PC-9 (cell line): ENCODE measurements around the gene TNFAIP3. TPM values are rescaled to one million over a fixed set of nuclear protein-coding genes. Genes with fewer than 3 reads are reported as not detected.

Experiments used
- BruUV-seq: library from RNA; stranded (reverse); fragments of 400-500 nt; replicated peaks from 2 replicates; lab custom pipeline; 2021; lab: Mats Ljungman, UMichigan
- CTCF ChIA-PET: fragments of 300-600 bp; sonication (Branson Sonifier 250); formaldehyde crosslinking; loops from one replicate; lab custom pipeline; 2022; ENCODE audit warnings: antibody characterized with exemption; lab: Charles Lee
- POLR2A ChIA-PET: fragments of 300-600 bp; sonication (Branson Sonifier 250); formaldehyde crosslinking; loops from one replicate; lab custom pipeline; 2022; ENCODE audit warnings: antibody characterized with exemption; ENCODE audit not compliant: unreplicated experiment; lab: Charles Lee
- DNase-seq, 2 experiments: peaks; one replicate each; pipeline versions ENCODE4 v3.0.0 to v3.0.0-alpha.2; 2015 to 2022; ENCODE audit warnings: mixed read lengths in 1 of 2
- H2AFZ ChIP-seq: fragments of 200-600 bp; sonication (generic); 2 replicates; pipeline ENCODE4 v1.8.1; 2017; ENCODE audit warnings: antibody characterized with exemption
- H3F3A ChIP-seq: fragments of 200-600 bp; sonication (generic); 2 replicates; pipeline ENCODE4 v1.8.1; 2017; ENCODE audit warnings: antibody characterized with exemption, mild to moderate bottlenecking, low read depth; ENCODE audit not compliant: insufficient read depth
- H3K27ac ChIP-seq: fragments of 200-600 bp; sonication (generic); 2 replicates; pipeline ENCODE4 v1.6.1; 2016; ENCODE audit warnings: mixed run types
- H3K27me3 ChIP-seq: fragments of 200-600 bp; sonication (generic); 2 replicates; pipeline ENCODE4 v1.6.1; 2016; ENCODE audit warnings: low read depth, mixed run types; ENCODE audit not compliant: insufficient read depth
- H3K36me3 ChIP-seq: fragments of 200-600 bp; sonication (generic); 2 replicates; pipeline ENCODE4 v1.6.1; 2016; ENCODE audit warnings: low read depth, mixed run types
- H3K4me1 ChIP-seq: fragments of 200-600 bp; sonication (generic); replicated peaks from 2 replicates; pipeline ENCODE4 v1.6.1; 2016; ENCODE audit warnings: mixed run types; ENCODE audit not compliant: insufficient read depth
- H3K4me2 ChIP-seq: fragments of 200-600 bp; sonication (generic); 2 replicates; pipeline ENCODE4 v1.6.1; 2017; ENCODE audit warnings: mixed run types
- H3K4me3 ChIP-seq: fragments of 200-600 bp; sonication (generic); 2 replicates; pipeline ENCODE4 v1.6.1; 2016; ENCODE audit warnings: mixed run types
- H3K79me2 ChIP-seq: fragments of 200-600 bp; sonication (generic); 2 replicates; pipeline ENCODE4 v1.6.1; 2017; ENCODE audit warnings: low read depth, mixed run types
- H3K9me2 ChIP-seq: fragments of 200-600 bp; sonication (generic); 2 replicates; pipeline ENCODE4 v1.8.1; 2017; ENCODE audit warnings: mild to moderate bottlenecking; ENCODE audit not compliant: insufficient read depth
- H3K9me3 ChIP-seq: fragments of 200-600 bp; sonication (generic); 2 replicates; pipeline ENCODE4 v1.8.1; 2016; ENCODE audit warnings: low read depth; ENCODE audit not compliant: insufficient read depth
- H4K20me1 ChIP-seq: fragments of 200-600 bp; sonication (generic); 2 replicates; pipeline ENCODE4 v1.8.1; 2017; ENCODE audit not compliant: insufficient read depth
- EZH2 ChIP-seq: fragments of 200-600 bp; sonication (generic); IDR thresholded peaks from 2 replicates; pipeline ENCODE4 v1.8.0; 2017; ENCODE audit warnings: antibody characterized with exemption, low read depth
- intact Hi-C: fragments of 100-400 bp; cut with micrococcal nuclease; formaldehyde crosslinking; loops from one replicate; pipeline ENCODE4 v1.10.0; 2022; ENCODE audit not compliant: unreplicated experiment
- total RNA-seq: library from RNA; stranded (reverse); gene quantifications from 2 replicates; pipeline ENCODE4 v1.2.3, GENCODE V29; 2021
- TF ChIP-seq, protein P1 (sequence below): fragments of 200-600 bp; sonication (generic); conservative IDR thresholded peaks from 2 replicates; pipeline ENCODE4 v1.6.1; 2017; ENCODE audit warnings: mixed run types, antibody characterized with exemption, mild to moderate bottlenecking, moderate library complexity

The TNFAIP3 gene
- total RNA-seq, 1 experiment from 2014 or later: 7.8 TPM

DNA sequence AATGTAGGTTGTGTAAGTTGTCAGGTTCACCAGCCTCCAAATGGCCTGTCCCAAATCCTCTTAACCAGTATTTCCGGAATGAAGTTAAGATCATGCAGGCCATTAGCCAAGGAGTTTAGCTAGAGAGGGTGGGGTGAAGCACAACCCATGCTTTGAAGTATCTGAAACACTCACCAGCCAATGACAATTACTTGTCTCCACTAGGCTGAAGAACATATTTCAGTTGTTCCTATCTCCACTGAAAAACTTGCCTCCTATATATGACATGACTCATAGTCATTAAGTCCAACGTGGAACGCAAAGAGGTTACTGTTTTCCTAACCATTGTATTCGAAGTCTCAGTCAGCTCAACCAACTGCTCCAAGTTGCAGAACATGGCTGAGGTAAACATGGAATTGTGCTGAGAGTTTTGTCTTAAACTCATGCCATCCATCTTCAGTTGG, 37.4 kb upstream of the TNFAIP3 start:
- no peak for TF ChIP-seq EZH2
- TF ChIP-seq, protein P1, sequence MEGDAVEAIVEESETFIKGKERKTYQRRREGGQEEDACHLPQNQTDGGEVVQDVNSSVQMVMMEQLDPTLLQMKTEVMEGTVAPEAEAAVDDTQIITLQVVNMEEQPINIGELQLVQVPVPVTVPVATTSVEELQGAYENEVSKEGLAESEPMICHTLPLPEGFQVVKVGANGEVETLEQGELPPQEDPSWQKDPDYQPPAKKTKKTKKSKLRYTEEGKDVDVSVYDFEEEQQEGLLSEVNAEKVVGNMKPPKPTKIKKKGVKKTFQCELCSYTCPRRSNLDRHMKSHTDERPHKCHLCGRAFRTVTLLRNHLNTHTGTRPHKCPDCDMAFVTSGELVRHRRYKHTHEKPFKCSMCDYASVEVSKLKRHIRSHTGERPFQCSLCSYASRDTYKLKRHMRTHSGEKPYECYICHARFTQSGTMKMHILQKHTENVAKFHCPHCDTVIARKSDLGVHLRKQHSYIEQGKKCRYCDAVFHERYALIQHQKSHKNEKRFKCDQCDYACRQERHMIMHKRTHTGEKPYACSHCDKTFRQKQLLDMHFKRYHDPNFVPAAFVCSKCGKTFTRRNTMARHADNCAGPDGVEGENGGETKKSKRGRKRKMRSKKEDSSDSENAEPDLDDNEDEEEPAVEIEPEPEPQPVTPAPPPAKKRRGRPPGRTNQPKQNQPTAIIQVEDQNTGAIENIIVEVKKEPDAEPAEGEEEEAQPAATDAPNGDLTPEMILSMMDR: no peak
- H4K20me1 ChIP-seq: no peaks in the 10 kb centered on the region
- H3K27ac ChIP-seq: peak overlapping the region; percentile 79
- H3K9me2 ChIP-seq: no peaks in the 10 kb centered on the region
- intact Hi-C loops: no loop called here
- no peaks in the 10 kb centered on the region for H3K79me2 ChIP-seq
- H3K27me3 ChIP-seq: no peaks in the 10 kb centered on the region
- H3F3A ChIP-seq: peaks cover 42% of the 10 kb centered on the region
- no TSS peak for BruUV-seq
- POLR2A ChIA-PET: interaction anchor here (0.7 kb wide), 2 partner anchors 120 to 551 kb away, joined by 3 to 6 read pairs; no protein-coding TSS in a partner anchor
- H3K36me3 ChIP-seq: no peaks in the 10 kb centered on the region
- no peaks in the 10 kb centered on the region; the same call in 1 of the 2 replicates for H3K9me3 ChIP-seq
- peak; percentile 39 to 92 for DNase-seq
- H3K4me3 ChIP-seq: no peak overlapping the region
- H3K4me1 ChIP-seq: peaks cover 51% of the 10 kb centered on the region
- CTCF ChIA-PET: interaction anchor here (0.6 kb wide), 1 partner anchor 456 kb away, joined by 4 read pairs; no protein-coding TSS in a partner anchor
- H3K4me2 ChIP-seq: peak overlapping the region; percentile 16
- no peak overlapping the region for H2AFZ ChIP-seq

GRCh38 chr6:137830511-137830911, 36.5 kb upstream of the TNFAIP3 start:
- no TSS peak for BruUV-seq
- CTCF ChIA-PET: interaction anchor here (0.6 to 0.7 kb wide), 3 partner anchors 14 to 811 kb away, joined by 3 to 6 read pairs (median 5); no protein-coding TSS in a partner anchor
- intact Hi-C loops: no loop called here
- Histone ChIP-seq H3K9me2 (no peaks in the 10 kb centered on the region), H3K27me3 (no peaks in the 10 kb centered on the region), H3K79me2 (no peaks in the 10 kb centered on the region), H4K20me1 (no peaks in the 10 kb centered on the region), H3K36me3 (no peaks in the 10 kb centered on the region), H3K4me2 (no peak overlapping the region), H3K4me1 (peaks cover 51% of the 10 kb centered on the region), H3F3A (peaks cover 42% of the 10 kb centered on the region), H3K9me3 (no peaks in the 10 kb centered on the region; the same call in 1 of the 2 replicates), H2AFZ (no peak overlapping the region), H3K4me3 (no peak overlapping the region), H3K27ac (peak overlapping the region; percentile 79)
- POLR2A ChIA-PET: interaction anchor here (0.6 kb wide), 1 partner anchor 22 kb away, joined by 12 read pairs; no protein-coding TSS in a partner anchor
- no peak for TF ChIP-seq EZH2
- TF ChIP-seq, protein P1: no peak
- DNase-seq: no peak

GRCh38 chr6:137832110-137832509, 34.9 kb upstream of the TNFAIP3 start:
- H3K4me1 ChIP-seq: peaks cover 51% of the 10 kb centered on the region
- TF ChIP-seq, protein P1: no peak
- TF ChIP-seq EZH2: no peak
- CTCF ChIA-PET: no interaction called here

More at GRCh38 chr6:137832110-137832509, 34.9 kb upstream of the TNFAIP3 start:
- Histone ChIP-seq H2AFZ (peak overlapping the region; percentile 29; the same call in 1 of the 2 replicates), H3K79me2 (no peaks in the 10 kb centered on the region), H3K4me3 (peak overlapping the region; percentile 1; the same call in 1 of the 2 replicates), H3F3A (peaks cover 42% of the 10 kb centered on the region), H3K27me3 (no peaks in the 10 kb centered on the region), H3K36me3 (no peaks in the 10 kb centered on the region), H3K9me3 (no peaks in the 10 kb centered on the region; the same call in 1 of the 2 replicates), H4K20me1 (no peaks in the 10 kb centered on the region), H3K4me2 (peak overlapping the region; percentile 48), H3K27ac (peak overlapping the region; percentile 79), H3K9me2 (no peaks in the 10 kb centered on the region)
- no TSS peak for BruUV-seq
- peak in 1 of 2 experiments; percentile 91 for DNase-seq
- POLR2A ChIA-PET: interaction anchor here (0.7 kb wide), 1 partner anchor 1044 kb away, joined by 4 read pairs; no protein-coding TSS in a partner anchor
- intact Hi-C loops: loop anchor here (2.0 kb wide), 1 partner anchor 35 kb away; the partner anchor contains the start of gene TNFAIP3
